TTC549 (cell line): ENCODE measurements around the gene PLA2G2F.

Experiments used
- FAIRE-seq: peaks from 2 replicates; lab custom pipeline; 2012; peaks lifted over from hg19 to GRCh38; lab: Jason Lieb, UNC

PLA2G2F gene

DNA sequence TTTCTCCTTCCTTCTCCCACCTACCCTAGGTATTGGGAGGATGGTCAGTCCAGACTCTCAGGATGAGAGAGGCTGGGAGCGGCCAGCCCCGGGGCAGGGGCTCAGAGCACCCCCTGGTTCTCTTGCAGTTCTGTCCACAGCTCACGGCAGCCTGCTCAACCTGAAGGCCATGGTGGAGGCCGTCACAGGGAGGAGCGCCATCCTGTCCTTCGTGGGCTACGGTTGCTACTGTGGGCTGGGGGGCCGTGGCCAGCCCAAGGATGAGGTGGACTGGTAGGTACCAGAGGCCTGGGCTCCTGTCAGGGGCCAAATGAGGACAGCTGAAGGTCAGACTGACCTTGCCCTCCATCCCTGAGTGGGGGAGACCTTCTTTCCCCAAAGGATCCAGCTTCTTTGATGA, 4.2 kb downstream of the PLA2G2F start:
- no peak for FAIRE-seq

DNA sequence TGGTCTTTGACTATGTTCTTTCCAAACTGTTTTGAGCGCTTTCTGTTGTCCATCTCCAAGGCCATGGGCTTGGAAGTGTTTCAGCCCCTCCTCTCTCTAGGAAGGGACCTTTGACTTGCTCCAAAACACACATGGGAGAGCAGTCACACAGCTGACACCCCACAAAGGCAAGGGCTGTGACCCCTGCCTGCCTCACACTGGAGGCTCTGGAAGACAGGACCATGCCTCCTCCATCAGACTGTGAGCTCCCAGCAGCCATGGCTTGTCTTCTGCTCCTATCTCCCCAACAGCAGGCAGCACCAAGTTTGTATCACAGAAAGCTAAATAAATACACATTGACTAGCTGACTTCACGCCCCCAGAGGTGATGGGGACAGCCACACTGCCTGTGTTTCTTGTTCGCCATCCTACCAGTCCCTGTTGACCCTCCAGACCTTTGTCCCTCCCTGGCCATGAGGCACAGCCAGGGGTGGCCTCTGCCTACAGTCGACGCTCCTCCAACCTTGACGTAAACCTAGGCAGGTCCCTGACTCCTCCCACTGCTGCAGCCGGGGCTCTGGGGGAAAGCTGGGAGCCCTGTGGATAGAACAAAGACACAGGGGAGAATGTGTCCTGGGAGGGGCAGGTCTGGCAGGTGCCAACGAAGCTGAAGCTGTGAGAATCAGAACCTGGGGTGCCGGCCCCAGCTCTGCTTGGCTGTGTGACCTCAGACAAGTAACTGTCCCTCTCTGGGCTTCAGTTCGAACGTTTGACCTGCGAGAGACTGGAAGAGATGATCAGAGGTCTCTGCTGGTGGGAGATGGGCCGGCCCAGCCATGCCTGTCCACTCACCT, 4.8 kb downstream of the PLA2G2F start:
- FAIRE-seq: no peak

DNA sequence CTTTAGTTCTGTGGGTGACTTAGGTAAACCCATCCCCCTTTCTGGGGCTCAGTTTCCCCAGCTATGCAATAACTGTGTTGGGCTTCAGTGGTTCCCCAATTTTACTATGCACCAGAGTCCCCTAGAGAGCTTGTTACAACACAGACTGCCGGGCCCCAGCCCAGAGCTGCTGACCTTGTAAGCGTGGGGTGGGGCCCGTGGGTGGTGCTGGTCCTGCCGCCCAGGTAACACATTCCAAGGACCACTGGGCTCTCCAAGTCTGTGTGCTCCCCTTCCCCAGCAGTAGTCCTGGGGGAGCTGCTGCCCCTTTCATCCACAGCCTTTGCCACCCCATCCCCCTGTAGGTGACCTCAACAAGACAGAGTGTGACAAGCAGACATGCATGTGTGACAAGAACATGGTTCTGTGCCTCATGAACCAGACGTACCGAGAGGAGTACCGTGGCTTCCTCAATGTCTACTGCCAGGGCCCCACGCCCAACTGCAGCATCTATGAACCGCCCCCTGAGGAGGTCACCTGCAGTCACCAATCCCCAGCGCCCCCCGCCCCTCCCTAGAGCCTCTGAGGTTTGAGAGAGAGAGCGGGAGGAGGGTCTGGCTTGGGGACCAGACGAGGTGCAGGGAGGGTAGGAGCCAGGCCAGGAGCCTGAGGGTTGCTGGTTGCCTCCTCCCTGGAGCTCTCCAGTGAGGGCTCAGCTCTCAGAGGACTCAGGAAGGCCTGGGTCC, 8.9 kb downstream of the PLA2G2F start:
- no peak for FAIRE-seq

DNA sequence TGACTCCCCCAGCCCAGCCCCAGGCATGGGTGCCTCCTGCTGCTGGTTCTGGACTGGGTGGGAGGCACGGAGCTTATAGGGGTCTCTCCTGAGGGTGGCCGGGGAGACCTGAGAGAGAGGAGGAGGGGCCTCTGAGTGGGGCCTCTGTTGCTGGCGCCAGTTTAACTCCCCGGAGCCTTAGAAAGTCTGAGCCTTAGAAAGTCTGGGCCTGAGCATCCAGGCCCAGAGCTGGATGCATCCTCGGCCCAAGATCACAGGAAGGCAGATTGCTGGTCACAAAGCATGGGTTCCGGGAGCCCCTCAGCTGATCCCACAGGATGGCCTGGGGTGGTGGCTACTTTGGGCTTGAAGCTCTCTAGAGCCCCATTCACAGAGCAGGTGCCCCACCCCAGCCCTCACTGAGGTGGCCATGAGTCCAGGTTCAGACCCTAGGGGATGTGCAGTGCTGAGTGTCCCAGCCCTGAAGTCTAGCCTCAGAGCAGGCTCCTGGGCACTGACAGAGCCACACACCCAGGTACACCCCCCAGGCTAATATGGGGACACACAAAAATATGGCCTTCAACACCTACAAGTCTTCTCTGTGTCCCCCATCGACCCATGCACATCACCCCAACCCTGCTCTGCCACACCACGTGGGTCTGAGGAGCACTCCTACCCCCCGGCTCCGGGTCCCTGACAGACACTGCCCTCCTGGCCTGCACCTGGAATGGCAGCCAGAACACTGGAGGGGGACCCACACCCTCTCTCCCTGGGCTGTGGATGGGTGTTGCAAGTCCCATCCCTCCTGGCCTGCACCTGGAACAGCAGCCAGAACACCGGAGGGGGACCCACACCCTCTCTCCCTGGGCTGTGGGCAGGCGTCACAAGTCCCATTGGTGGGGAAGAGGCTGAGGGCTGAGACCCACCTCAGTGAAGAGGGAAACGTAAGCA, 9.7 kb downstream of the PLA2G2F start:
- no peak for FAIRE-seq

DNA sequence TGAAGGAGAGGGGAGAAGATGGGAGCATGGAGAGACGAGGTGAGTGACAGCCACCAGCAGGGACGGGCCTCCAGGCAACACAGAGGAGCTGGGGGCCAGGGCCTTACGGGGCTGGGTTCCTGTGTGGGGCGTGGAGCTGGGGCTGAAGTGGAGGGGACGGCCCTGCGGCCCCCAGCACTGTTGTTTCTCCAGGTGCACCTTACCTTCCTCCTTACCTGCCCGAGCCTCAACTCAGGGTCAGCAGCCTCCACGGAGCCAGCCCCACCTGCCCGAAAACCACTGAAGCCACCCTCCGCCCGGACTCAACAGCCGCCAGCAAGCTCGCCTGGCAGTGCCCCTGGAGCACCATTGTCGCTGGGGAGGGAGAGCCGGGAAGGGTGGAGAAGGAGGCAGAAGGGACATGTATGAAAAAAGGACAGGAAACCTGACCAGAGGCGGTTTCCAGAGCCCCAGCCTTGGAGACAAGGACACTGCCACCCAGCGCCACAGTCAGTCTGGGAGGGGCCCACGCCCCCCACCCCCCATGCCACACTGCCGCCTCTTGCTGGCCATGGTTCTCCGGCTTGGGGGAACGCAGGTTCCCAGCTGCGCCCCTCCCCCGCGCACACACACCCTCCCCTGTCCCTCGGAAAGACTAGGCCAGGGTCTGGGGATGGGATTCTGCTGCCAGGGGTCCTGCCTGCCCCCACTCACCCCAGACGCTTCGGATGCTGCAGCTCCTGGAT, 10.6 kb downstream of the PLA2G2F start:
- no peak for FAIRE-seq

DNA sequence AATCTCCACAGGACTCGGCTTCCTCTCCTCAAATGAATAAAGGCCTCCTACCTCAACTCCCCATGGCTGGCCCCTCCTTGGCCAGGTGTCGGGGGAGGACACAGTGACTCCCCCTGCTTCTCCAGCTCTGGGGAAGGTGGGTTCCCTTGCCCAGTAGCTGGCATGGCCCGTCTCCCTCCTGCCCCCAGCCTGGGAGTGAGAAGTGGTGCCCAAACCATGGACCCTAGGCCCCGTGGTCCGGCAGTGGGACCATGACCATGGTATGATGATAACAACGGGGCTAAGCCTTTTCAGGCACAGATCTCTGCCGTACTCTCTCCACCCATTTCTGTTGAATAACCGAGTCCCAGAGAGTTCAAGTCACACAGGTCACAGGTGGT, 11.2 kb downstream of the PLA2G2F start:
- no peak for FAIRE-seq

DNA sequence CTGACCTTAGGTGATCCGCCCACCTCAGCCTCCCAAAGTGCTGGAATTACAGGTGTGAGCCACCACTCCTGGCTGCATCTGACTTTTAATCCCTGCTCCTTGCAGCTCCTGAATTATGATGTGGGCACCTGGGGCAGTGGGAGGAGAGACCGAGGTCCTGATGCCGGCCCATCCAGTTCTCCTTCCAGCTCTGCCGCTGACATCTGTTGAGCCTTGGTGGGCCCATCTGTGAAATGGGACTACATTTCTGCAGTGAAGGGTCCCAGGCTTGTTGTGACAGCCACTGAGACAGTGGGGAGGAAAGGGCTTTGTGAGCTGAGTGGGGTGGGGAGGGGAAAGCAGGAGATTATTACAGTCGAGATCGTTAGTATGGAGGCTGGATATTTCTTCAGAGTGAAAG, 11.8 kb downstream of the PLA2G2F start:
- no peak for FAIRE-seq

DNA sequence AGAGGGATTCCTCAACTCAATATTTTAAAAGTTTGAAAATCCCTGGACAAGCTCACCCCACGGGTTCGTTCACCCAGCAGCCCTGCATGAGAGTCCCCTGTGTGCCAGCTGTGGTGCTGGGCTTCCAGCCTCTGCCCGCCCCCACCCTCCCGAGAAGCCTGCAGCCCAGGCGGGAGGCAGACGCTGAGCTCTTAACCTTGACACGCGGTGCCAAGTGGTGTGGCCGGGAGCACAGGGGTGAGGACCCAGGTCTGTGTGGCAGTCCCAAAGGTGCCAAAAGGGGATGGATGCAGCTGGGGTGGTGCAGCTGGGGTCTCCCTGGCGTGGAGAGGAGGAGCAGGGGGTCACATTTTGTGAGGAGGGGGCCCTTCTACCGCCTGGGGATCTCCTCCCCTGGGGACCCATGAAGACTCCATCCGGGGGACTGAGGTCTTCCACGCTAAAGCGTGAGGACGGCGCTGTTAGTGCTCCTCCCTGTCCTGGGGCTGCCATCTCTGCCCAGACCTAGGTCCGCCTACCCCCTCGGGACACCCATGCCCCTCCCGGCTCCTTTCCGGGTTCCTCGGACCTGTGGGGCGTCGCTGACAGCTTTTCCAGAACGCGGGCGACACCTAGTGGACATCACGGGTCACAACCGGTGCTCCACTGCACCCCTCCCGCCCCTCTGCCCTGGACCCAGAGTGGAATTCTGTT, 12.9 kb downstream of the PLA2G2F start:
- FAIRE-seq: no peak

DNA sequence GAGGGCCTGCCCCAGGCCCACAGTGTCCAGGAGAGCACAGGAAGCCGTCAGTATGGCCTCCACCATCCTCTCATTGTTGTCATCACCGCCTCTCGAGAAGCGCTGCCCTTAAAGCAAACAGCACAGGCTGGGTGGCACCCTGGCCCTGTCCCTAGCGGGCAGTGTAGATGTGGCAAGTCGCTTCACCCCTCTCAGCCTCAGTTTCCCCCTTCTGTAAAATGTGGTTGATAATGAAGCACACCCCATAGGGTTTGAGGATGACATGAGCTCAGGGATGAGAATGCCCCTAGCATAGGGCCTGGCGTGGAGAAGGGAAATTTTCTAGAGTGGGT, 13.4 kb downstream of the PLA2G2F start:
- no peak for FAIRE-seq

DNA sequence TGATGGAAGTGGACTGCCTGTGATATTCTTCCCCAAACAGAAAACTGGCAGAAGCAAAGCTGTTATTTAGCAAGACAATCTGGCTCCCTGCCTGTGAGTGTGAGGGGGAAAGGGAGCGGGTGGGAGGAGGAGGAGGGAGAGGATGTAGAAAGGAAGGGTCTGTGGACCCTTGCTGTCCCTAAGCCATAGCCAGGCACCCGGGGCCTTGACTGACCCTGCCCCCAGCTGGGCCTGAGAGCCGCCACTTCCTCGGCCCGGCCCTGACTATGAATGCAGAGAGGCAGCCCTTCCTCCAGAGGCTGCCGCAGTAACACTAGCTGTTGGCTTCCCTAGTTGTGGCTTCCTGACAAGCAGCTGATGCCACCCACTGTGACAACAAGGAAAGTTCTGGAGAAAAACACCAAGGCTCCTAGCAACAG, 13.9 kb downstream of the PLA2G2F start:
- no peak for FAIRE-seq

DNA sequence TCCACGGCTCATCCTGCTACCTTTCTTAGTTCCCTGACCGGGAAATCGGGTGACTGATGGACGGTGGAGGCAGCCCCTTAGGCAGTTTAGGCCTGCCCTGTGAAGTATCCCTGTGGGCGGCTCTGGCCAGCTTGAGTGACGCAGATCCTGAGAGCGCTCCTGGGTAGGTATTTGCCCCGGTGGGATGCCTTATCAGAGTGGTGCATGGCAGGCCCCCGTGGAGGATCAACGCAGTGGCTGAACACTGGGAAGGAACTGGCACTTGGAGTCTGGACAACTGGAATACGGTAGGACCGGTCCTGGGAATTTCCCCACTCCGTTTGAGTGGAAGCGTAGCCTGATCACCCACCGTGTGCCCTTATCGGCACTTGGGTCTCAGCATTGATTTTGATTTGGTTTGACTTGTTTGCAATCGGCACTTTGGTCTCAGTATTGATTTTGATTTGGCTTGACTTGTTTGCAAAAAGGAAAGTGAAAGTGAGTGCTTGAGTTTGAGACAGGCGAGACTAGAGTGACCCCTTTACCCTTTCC, 15.2 kb downstream of the PLA2G2F start:
- no peak for FAIRE-seq

DNA sequence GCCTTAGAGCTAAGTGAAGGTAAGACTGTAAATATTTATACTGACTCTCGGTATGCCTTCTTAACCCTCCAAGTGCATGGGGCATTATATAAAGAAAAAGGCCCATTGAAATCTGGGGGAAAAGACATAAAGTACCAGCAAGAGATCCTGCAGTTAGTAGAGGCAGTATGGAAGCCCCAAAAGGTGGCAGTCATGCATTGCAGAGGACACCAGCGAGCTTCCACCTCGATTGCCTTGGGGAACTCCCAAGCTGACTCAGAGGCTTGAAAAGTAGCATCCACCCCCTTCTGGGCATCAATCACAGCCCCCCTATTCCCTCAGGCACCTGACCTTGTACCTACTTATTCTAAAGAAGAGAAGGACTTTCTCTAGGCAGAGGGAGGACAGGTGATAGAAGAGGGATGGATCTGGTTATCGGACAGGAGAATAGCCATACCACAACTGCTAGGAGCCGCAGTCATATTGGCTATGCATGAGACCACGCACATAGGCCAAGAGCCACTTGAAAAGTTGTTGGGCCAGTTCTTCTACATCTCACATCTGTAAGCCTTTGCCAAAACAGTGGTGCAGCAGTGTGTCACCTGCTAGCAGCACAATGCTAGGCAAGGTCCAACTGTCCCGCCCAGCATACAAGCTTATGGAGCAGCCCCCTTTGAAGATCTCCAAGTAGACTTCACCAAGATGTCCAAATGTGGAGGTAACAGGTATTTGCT, 19.4 kb downstream of the PLA2G2F start:
- FAIRE-seq: no peak

DNA sequence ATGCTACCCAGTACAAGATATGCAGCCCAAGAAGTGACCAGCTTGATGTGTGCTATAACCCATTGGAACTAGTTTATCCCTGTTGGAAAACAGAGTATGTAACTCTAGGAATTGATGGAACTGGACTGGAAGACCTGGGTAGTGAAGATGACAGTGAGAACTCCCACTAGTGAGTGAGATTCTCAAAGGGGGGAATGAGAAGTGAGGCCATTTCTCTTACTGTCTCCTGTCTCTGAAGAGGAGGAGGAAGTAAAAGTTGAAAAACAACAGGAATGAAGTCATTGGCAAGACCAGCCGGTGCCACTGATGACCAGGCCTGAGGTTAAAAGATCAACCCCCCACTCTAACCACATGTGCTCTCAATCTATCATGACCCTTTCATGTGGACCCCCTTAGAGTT, 20.9 kb downstream of the PLA2G2F start:
- FAIRE-seq: no peak

DNA sequence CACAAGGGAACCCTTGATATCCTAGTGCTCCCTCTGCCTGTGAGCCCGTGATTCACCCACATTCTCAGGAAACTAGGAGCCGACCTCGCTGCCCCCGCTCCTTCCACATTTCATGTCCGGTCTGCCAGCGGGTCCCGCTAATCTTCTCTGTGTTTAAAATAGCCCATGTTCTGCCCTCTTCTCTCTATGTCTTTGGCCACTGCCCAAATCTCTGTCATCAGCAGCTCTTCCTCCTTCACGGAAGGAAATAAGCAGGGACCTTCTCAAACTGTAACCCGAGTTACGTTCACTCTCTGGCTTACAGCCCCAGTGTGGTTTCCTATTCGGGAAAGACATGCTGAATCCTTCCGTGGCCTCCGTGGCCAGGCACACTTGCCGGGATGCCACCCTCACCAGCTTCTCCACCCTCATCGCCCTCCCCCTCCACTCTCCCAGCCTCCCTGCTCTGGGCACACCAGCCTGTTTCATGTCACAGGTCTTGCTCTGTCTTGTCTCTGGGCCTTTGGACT, 25.6 kb downstream of the PLA2G2F start:
- FAIRE-seq: no peak

DNA sequence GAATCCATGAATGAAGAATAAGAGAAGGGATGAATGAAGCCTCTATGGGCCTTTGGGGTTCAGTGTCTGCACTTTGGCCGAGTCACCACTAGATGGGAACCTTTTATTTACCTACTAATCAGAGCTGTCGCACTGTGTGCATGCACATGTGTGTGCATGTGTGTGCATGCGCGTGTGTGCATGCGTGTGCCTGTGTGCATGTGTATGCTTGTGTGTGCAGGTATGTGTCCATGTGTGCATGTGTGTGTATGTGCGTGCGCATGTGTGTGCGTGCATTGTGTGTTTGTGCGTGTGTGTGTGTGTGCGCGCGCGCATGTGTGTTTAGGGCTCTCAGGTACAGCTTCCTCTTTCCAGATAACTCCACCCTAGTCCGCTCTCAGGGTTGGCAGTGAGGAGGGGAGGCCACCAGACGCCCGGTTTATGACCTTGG, 26.4 kb downstream of the PLA2G2F start:
- FAIRE-seq: no peak

DNA sequence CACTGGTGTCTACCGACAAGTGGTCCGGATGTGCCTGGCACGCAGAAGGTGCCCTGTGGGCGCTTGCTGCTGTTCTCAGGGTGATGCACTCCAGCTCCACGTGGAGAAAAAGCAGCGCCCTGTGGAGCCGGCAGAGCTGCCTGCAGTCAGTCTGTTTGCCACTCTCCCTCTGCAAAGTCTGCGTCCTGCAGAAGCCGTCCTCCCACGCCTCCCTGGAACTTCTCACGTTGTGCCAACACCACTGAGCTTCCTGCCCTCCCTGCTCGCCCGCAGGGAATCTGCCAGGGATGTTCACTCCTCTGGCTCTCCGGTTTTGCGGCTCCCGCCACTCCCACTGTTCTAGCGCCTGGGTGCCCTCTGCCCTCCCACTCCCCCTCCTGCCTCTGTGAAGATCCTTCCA, 26.9 kb downstream of the PLA2G2F start:
- FAIRE-seq: no peak

DNA sequence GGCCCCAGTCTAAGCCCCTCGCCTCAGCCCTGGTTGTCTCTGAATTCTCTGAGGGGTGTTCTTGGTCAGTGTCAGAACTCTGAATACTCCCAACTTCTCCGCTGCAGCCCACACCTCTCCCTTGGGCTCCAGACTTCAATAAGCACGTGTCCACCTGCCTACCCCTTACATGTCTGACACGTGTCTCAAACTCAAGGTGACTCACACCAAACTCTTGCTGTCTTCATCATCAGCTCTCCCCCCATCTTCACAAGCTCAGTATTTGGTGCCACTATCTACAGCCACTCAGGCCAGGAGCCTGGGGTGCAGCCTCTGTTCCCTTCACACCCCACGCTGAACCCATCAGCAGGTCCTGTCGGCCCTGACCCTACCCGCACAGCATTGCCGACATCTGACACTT, 28.0 kb downstream of the PLA2G2F start:
- no peak for FAIRE-seq

DNA sequence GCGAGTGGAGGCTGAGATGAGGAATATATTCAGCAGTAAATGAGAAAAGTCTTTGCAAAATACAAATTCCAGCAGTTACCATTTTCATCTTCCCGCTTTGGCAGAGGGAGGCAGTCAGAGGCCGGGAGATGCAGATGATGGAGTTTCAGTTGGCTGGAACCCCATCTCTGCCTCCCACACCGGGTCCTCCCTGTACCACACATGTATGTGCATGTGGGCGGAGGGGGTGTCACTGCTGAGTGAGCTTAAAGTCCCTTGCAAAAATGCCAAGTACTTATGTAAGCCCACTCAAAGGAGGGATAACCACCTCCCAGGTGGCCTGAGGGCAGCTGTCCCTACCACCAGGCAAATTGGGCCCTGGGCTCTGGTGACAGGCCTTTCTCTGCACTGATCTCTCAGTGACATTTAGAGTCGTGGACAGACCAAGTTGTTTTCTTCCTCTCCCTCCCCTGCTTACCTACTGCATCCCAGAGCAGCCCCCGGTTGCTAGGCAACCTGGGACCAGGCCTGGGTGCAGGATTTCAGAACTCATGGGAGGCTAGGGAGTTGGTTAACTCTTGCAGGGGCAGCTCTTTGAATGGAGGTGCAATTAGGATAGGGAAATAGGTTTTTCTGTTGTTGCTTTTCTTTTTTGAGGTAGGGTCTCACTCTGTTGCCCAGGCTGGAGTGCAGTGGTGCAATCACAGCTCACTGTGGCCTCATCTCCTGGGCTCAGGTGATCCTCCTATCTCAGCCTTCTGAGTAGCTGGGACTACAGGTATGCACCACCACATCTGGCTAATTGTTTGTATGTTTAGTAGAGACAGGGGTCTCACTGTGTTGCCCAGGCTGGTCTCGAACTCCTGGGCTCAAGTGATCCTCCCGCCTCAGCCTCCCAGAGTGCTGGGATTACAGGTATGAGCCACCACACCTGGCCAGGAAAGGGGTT, 29.7 kb downstream of the PLA2G2F start:
- no peak for FAIRE-seq

DNA sequence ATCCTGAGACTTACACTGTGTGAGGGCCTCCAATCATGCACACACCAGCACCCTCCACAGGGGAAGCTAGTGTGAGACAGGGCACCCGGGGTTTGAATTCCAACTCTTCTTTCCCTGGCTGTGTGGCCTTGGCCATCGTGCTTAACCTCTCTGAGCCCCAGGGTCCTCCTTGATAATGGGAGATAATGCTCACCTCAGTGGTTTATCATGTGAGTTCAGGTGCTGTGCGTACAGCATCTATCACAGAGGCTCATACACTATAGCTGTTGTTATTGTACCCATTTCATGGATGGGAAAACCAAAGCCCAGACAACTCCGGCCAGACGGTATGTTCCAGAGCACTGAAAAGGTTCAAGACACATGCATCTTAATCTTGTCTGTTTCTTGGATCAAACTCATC, 30.8 kb downstream of the PLA2G2F start:
- no peak for FAIRE-seq
